Activated CD4-positive, alpha-beta T cell treated with anti-CD3 and anti-CD28 coated beads, Interleukin-2, amount 10 ng/mL, durations not matched to agents 24 days and 14 days (primary cell): ENCODE results near the gene RAD23A. TPM values are rescaled to one million over a fixed set of nuclear protein-coding genes. Genes with fewer than 3 reads are reported as not detected.
"Not testable (repeated sequence)": the region's sequence is repeated elsewhere in the genome, so short reads cannot be mapped to it uniquely, and the experiment has no call there.

Experiments used
- DNase-seq: peaks from one replicate; pipeline ENCODE4 v3.0.0; 2022
- H3K27ac Mint-ChIP-seq: one replicate; pipeline ENCODE4 v1.8.0; 2022; ENCODE audit warnings: mild to moderate bottlenecking, mixed read lengths
- H3K27me3 Mint-ChIP-seq: one replicate; pipeline ENCODE4 v1.8.0; 2022; ENCODE audit warnings: mixed read lengths
- H3K36me3 Mint-ChIP-seq: one replicate; pipeline ENCODE4 v1.8.0; 2022; ENCODE audit warnings: low read depth, mild to moderate bottlenecking, mixed read lengths
- H3K4me1 Mint-ChIP-seq: one replicate; pipeline ENCODE4 v1.8.0; 2021; ENCODE audit warnings: mixed read lengths
- H3K4me3 Mint-ChIP-seq: one replicate; pipeline ENCODE4 v1.8.0; 2022; ENCODE audit warnings: mild to moderate bottlenecking, moderate library complexity, mixed read lengths
- H3K9me3 Mint-ChIP-seq: one replicate; pipeline ENCODE4 v1.8.0; 2021; ENCODE audit warnings: mixed read lengths
- intact Hi-C: fragments of 100-400 bp; cut with micrococcal nuclease; formaldehyde crosslinking; loops from one replicate; pipeline ENCODE4 v1.15.1; 2023
- total RNA-seq: library from RNA; stranded (reverse); gene quantifications from 2 replicates; pipeline ENCODE4 v1.2.3, GENCODE V29; 2022

The RAD23A gene
- total RNA-seq, 1 donor from 2014 or later, result 208 TPM

GRCh38 chr19:12953799-12954611 lies 8.3 kb downstream of the RAD23A start:
- Mint-ChIP-seq H3K4me3 (peak overlapping the region; percentile 49), H3K27me3 (no peaks in the 10 kb centered on the region), H3K36me3 (peaks cover 52% of the 10 kb centered on the region), H3K9me3 (no peaks in the 10 kb centered on the region), H3K4me1 (peaks cover 26% of the 10 kb centered on the region), H3K27ac (peak overlapping the region; percentile 82)
- DNase-seq, result peak; percentile 57
- intact Hi-C loops, result no loop called here

DNA sequence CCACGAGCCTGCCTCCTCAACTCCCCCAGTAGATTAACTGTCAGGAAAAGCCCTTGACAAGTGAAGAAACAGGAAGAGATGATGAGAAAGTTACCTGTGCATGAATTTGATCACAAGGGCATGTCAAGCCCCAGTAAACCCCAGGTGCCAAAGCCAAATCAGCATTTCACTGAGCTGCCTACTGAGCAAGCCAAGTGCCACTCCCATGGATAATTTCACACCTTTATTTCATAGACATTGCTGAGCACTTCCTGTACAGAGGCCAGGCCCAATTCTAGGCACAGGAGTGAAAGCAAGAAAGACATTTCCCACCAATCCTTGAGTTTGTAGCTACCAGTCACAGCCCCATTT lies 8.9 kb downstream of the RAD23A start:
- Mint-ChIP-seq H3K27me3 (no peaks in the 10 kb centered on the region), H3K27ac (peak overlapping the region; percentile 82), H3K4me3 (peak overlapping the region; percentile 49), H3K36me3 (peaks cover 49% of the 10 kb centered on the region), H3K9me3 (no peaks in the 10 kb centered on the region), H3K4me1 (peaks cover 26% of the 10 kb centered on the region)
- no peak for DNase-seq
- intact Hi-C loops, result no loop called here

GRCh38 chr19:12955575-12955974 lies 9.9 kb downstream of the RAD23A start:
- Mint-ChIP-seq H3K4me3 (peak overlapping the region; percentile 75), H3K36me3 (peaks cover 41% of the 10 kb centered on the region), H3K27ac (peak overlapping the region; percentile 70), H3K4me1 (peaks cover 26% of the 10 kb centered on the region)
- H3K27me3 Mint-ChIP-seq, intact Hi-C loops, H3K9me3 Mint-ChIP-seq, DNase-seq: not testable (repeated sequence)

DNA sequence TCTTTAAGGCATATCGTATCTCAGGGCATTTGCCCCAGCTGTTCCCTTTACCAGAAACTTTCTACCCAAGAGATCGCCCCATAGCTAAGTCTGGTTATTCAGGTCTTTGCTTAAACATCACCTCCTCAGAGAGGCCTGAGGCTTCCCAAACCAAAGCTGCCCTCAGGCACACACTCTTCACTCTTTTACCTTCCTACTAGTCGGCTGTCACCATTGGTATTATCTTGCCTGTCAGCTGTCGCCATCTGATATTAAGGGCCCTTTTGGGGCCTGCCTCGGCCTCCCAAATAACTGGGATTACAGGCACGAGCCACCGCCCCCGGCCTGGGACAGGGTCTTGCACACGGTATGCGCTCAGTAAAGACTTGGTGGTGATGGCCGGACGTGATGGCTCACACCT lies 10.3 kb downstream of the RAD23A start:
- intact Hi-C loops, result loop anchor here (2.0 kb wide), 1 partner anchor 65 kb away; the partner anchor contains the start of gene GCDH
- peaks cover 26% of the 10 kb centered on the region for H3K4me1 Mint-ChIP-seq

GRCh38 chr19:12956446-12957388 lies 11.1 kb downstream of the RAD23A start, which contains the start of gene GADD45GIP1:
Gene GADD45GIP1 (minus strand): TSS chr19:12957223. CDS start chr19:12957212, 11 bp downstream.
- H3K27ac Mint-ChIP-seq, result peak within 1 kb of the TSS; percentile 95
- peaks cover 31% of the 10 kb centered on the region for H3K36me3 Mint-ChIP-seq
- peaks cover 1% of the 10 kb centered on the region for H3K27me3 Mint-ChIP-seq
- intact Hi-C loops, result loop anchor here (2.0 kb wide), 1 partner anchor 66 kb away; the partner anchor contains the start of gene GCDH
- peaks cover 25% of the 10 kb centered on the region for H3K4me1 Mint-ChIP-seq
- no peaks in the 10 kb centered on the region for H3K9me3 Mint-ChIP-seq
- H3K4me3 Mint-ChIP-seq, result peak within 1 kb of the TSS; percentile 75
- DNase-seq, result peak; percentile 96

More for the DNA sequence above, 10.3 kb downstream of the RAD23A start:
- no peaks in the 10 kb centered on the region for H3K9me3 Mint-ChIP-seq
- H3K4me3 Mint-ChIP-seq, result peak overlapping the region; percentile 75
- peaks cover 1% of the 10 kb centered on the region for H3K27me3 Mint-ChIP-seq
- no peak for DNase-seq
- H3K36me3 Mint-ChIP-seq, result peaks cover 37% of the 10 kb centered on the region
- peak overlapping the region; percentile 56 for H3K27ac Mint-ChIP-seq

- Mint-ChIP-seq H3K4me3 (peak overlapping the region; percentile 75), H3K36me3 (peaks cover 26% of the 10 kb centered on the region), H3K4me1 (peaks cover 23% of the 10 kb centered on the region), H3K27ac (peak overlapping the region; percentile 95)
- H3K27me3 Mint-ChIP-seq, DNase-seq, H3K9me3 Mint-ChIP-seq: not testable (repeated sequence)
- intact Hi-C loops, result loop anchor here (2.0 kb wide), 1 partner anchor 67 kb away; the partner anchor contains the start of gene GCDH
Observed at GRCh38 chr19:12957389-12957952, 11.8 kb downstream of the RAD23A start.

DNA sequence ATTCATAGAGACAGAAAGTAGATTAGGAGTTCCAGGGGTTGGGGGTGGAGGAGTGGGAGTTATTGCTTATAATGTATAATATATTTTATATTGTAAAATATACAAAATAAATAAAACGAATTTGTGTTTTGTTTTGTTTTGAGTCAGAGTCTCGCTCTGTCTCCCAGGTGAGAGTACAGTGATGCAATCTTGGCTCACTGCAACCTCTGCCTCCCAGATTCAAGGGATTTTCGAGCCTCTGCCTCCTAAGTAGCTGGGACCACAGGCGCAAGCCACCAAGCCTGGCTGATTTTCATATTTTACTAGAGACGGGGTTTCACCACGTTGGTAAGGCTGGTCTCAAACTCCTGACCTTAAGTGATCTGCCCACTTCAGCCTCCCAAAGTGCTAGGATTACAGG lies 13.8 kb downstream of the RAD23A start:
- H3K27me3 Mint-ChIP-seq, result peaks cover 3% of the 10 kb centered on the region
- H3K4me1 Mint-ChIP-seq, result peaks cover 16% of the 10 kb centered on the region
- no peak overlapping the region for H3K27ac Mint-ChIP-seq
- DNase-seq, result no peak
- H3K36me3 Mint-ChIP-seq, result peaks cover 9% of the 10 kb centered on the region
- intact Hi-C loops, result no loop called here
- H3K4me3 Mint-ChIP-seq, result no peak overlapping the region
- no peaks in the 10 kb centered on the region for H3K9me3 Mint-ChIP-seq

DNA sequence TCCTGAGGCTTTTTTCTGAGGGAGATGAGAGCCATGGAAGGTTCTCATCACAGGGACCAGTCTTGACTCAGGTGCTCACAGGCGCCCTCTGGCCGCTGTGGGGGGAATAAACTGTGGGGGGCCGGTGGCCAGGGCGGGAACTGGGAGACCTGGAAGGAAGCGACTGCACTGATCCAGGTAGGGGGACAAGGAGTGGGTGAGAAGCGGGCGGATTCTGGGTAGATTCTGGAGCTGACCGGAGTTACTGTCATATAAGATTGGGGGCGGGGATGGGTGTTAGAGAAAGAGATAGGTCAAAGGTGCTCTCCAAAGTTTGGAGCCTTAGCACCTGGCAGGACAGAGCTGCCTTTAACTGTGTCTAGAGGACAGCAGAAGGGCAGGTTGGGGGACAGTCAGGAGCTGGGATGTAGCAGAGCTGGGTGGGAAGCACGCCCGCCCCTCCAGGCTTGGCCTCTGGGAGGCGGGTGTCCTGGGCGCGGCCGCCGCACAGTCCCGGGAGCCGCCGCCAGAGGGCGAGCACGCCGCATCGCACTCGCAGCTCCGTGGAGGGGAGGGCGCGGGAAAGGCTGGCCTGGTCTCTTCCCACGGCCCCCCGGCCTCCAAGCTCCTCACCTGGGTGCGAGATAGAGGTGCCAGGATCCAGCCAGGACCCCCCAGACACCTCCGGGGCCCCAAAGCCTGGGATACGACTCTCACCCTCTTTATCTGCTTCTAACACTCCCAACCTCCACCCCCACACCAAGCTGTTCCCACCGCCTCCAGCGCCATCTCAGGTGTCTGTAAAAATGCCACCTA lies 19.6 kb downstream of the RAD23A start:
- no peaks in the 10 kb centered on the region for H3K9me3 Mint-ChIP-seq
- peak overlapping the region; percentile 94 for H3K4me3 Mint-ChIP-seq
- peak; percentile 95 for DNase-seq
- intact Hi-C loops, result loop anchor here (1.0 kb wide), 1 partner anchor 80 kb away; no protein-coding TSS in a partner anchor
- peaks cover 2% of the 10 kb centered on the region for H3K27me3 Mint-ChIP-seq
- no peaks in the 10 kb centered on the region for H3K36me3 Mint-ChIP-seq
- peak overlapping the region; percentile 84 for H3K27ac Mint-ChIP-seq
- H3K4me1 Mint-ChIP-seq, result peaks cover 10% of the 10 kb centered on the region

GRCh38 chr19:12965812-12966135 lies 20.1 kb downstream of the RAD23A start:
- intact Hi-C loops, result loop anchor here (1.0 kb wide), 1 partner anchor 80 kb away; no protein-coding TSS in a partner anchor
- peaks cover 3% of the 10 kb centered on the region for H3K27me3 Mint-ChIP-seq

DNA sequence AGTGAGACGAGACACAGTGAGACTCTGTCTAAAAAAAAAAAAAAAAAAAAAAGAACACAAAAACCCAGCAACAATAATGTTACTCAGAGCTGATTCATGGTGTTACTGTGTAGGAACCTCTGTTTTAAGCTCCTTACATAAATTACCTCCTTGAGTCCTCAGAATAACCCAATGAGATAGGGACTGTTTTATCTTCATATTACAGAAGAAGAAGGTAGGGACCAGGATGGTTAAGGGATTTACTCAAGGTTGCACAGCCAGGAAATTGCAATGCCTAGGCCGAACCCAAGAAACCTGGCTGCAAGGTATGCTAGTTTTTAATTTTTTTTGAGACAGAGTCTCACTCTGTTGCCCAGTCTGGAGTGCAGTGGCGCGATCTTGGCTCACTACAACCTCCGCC lies 22.2 kb downstream of the RAD23A start:
- Mint-ChIP-seq H3K4me1 (peaks cover 11% of the 10 kb centered on the region), H3K27ac (no peak overlapping the region), H3K36me3 (no peaks in the 10 kb centered on the region), H3K4me3 (no peak overlapping the region), H3K27me3 (peaks cover 3% of the 10 kb centered on the region), H3K9me3 (no peaks in the 10 kb centered on the region)
- DNase-seq, result no peak
- intact Hi-C loops, result no loop called here

More at GRCh38 chr19:12965812-12966135, 20.1 kb downstream of the RAD23A start:
- no peak for DNase-seq
- no peak overlapping the region for H3K27ac Mint-ChIP-seq
- H3K36me3 Mint-ChIP-seq, result no peaks in the 10 kb centered on the region
- H3K4me3 Mint-ChIP-seq, result peak overlapping the region; percentile 72
- H3K4me1 Mint-ChIP-seq, result peaks cover 11% of the 10 kb centered on the region
- H3K9me3 Mint-ChIP-seq, result no peaks in the 10 kb centered on the region

DNA sequence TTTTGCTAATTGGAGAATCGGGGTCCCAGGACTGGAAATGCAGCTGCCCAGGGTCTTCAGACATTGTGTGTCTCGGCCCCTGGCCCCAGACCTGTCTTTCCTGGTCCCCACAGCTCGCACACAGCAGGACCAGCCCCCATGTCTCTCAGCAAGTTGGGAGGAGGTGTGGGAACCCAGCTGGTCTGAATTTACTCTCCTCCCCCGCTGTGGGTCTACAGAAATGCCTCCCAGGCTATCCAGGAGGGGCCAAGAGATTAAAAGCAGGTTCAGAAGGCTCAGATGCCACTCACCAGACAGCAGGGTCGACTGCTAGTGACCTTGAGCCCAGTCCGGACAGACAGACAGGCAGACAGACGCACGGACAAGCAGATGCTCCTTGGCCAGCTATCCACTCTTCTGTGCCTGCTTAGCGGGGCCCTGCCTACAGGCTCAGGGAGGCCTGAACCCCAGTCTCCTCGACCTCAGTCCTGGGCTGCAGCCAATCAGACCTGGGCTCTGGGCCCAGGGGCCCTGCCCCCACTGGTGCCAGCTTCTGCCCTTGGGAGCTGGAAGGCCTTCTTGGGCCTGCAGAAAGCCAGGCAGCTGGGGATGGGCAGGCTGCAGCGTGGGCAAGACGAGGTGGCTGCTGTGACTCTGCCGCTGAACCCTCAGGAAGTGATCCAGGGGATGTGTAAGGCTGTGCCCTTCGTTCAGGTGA lies 23.8 kb downstream of the RAD23A start, which contains the start of gene DAND5:
Gene DAND5, plus strand, starts transcription at position 285 of the 697 bp plus-strand sequence. Its CDS starts 85 bp downstream, at position 370.
- Mint-ChIP-seq H3K4me3 (no peak within 1 kb of the TSS), H3K27ac (no peak within 1 kb of the TSS), H3K36me3 (no peaks in the 10 kb centered on the region), H3K4me1 (peaks cover 11% of the 10 kb centered on the region), H3K9me3 (no peaks in the 10 kb centered on the region), H3K27me3 (peaks cover 3% of the 10 kb centered on the region)
- intact Hi-C loops, result no loop called here
- DNase-seq, result no peak

- DNase-seq, result no peak
- H3K4me1 Mint-ChIP-seq, result peaks cover 6% of the 10 kb centered on the region
- H3K27ac Mint-ChIP-seq, result no peak overlapping the region
- intact Hi-C loops, result no loop called here
- no peaks in the 10 kb centered on the region for H3K36me3 Mint-ChIP-seq
- no peaks in the 10 kb centered on the region for H3K9me3 Mint-ChIP-seq
- no peak overlapping the region for H3K4me3 Mint-ChIP-seq
- peaks cover 3% of the 10 kb centered on the region for H3K27me3 Mint-ChIP-seq
Observed at GRCh38 chr19:12970070-12970820, 24.6 kb downstream of the RAD23A start.
